Measurements from ENCODE around the gene PAX5. TPM values are rescaled to one million over a fixed set of nuclear protein-coding genes. Genes with fewer than 3 reads are reported as not detected.

PAX5 gene
- polyA plus RNA-seq, 3 donors = 0.03 to 0.15 TPM; not detected in 1

DNA sequence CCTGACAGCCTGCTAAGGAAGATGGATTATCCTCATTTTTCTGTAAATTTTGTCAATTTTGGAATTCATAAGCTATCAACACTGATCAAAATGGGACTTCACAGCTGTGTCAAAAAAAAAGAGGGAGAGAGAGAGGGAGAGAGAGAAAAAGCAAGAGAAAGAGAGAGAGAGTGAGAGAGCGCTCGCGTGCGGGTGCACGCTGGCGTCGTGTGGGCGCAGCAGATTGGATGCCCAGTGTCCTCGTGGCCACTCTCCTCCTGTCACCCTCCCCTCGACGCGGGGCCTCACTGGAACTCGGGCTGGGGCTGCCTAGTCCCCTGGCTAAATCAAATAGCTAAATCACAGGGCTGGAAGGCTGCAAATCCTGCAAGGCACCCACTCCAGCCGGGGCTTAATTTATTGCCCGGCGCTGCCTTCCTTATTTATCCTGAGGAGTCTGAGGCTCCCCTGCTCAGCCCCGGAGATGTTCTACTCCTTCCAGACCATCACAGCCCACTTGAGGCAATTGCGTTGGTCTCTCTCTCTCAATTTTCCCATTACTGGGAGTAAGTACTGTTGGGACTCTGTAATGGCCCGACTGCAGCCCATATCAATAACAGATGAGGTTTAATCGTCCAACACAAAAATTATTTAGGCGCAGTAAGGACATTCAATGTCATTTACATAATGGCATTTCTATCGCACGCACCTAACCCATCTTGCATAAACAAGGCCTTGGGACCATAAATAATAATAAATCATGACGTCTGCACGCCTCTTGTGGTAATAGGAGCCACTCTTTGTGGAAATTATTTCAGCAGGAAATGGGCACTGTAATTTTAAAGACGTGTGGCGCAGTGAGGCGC, 94.2 kb downstream of the PAX5 start:
- peaks cover 9 to 13% (median 13%) of the 10 kb centered on the region in 3 donors for H3K27me3 Mint-ChIP-seq (ENCODE audit: low read depth in 3 of 3)

DNA sequence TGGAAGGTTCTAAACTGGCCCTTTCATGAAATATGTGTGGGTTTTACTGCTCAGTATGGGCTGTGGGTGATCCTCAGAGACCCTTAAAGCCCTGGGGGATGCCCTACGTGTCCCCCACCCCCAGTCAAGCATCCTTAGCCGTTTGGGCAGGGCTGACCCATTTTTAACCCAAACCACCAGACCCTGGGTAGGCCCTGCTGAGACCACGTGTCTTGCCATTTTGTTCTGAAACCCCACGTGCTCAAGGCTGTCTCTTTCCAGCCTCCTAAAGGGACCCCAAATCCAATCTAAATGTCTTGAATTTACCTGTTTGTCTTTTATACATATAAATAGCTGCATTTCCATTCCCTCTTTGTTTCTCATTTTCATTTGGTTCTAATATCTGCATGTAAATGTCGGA, 94.9 kb downstream of the PAX5 start:
- H3K4me2 ChIP-seq (replicated peaks; ENCODE audit: extremely low read depth, low read length, poor library complexity, severe bottlenecking) = no peak overlapping the region
- no peaks in the 10 kb centered on the region for H3K4me1 Mint-ChIP-seq
- H3K27ac Mint-ChIP-seq = no peak overlapping the region
- TF ChIP-seq, protein P1, sequence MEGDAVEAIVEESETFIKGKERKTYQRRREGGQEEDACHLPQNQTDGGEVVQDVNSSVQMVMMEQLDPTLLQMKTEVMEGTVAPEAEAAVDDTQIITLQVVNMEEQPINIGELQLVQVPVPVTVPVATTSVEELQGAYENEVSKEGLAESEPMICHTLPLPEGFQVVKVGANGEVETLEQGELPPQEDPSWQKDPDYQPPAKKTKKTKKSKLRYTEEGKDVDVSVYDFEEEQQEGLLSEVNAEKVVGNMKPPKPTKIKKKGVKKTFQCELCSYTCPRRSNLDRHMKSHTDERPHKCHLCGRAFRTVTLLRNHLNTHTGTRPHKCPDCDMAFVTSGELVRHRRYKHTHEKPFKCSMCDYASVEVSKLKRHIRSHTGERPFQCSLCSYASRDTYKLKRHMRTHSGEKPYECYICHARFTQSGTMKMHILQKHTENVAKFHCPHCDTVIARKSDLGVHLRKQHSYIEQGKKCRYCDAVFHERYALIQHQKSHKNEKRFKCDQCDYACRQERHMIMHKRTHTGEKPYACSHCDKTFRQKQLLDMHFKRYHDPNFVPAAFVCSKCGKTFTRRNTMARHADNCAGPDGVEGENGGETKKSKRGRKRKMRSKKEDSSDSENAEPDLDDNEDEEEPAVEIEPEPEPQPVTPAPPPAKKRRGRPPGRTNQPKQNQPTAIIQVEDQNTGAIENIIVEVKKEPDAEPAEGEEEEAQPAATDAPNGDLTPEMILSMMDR (IDR thresholded peaks at IDR 0.05) = no peak
- H3K27ac ChIP-seq (ENCODE audit: low read depth in 1 of 2, low read length in 2 of 2) = no peak overlapping the region
- H3K9ac ChIP-seq (ENCODE audit: insufficient read depth, low read length, poor library complexity, severe bottlenecking) = no peak overlapping the region
- H3K9me3 ChIP-seq (replicated peaks in 1 of 2; ENCODE audit: control insufficient read depth in 1 of 2, insufficient read depth in 1 of 2, low read length in 2 of 2) = no peaks in the 10 kb centered on the region
- no peaks in the 10 kb centered on the region for H3K36me3 ChIP-seq (replicated peaks in 1 of 2; ENCODE audit: control insufficient read depth in 1 of 2, insufficient read depth in 2 of 2, low read length in 2 of 2)
- no peak overlapping the region for H2AFZ ChIP-seq (ENCODE audit: insufficient read depth, low read depth, low read length, poor library complexity, severe bottlenecking)
- no peaks in the 10 kb centered on the region for H3K36me3 Mint-ChIP-seq
- peaks cover 0 to 3% (median 0%) of the 10 kb centered on the region in 7 donors for H3K9me3 Mint-ChIP-seq
- H3K4me1 ChIP-seq (ENCODE audit: control insufficient read depth in 1 of 2, insufficient read depth in 2 of 2, low read length in 2 of 2) = no peaks in the 10 kb centered on the region
- peaks cover 0 to 4% of the 10 kb centered on the region in 2 donors for H3K27me3 ChIP-seq (ENCODE audit: control insufficient read depth in 2 of 2, insufficient read depth in 2 of 2, low read length in 2 of 2)
- no peak for DNase-seq
- H3K4me3 ChIP-seq (replicated peaks in 1 of 3; ENCODE audit: low read depth in 2 of 3, low read length in 3 of 3) = no peak overlapping the region
- 63% methylated on average over 2 of the region's 5 CpGs for WGBS (ENCODE audit: insufficient coverage)
- H4K20me1 ChIP-seq (ENCODE audit: insufficient read depth, low read length) = no peaks in the 10 kb centered on the region
- H3K79me2 ChIP-seq (ENCODE audit: insufficient read depth, low read length) = no peaks in the 10 kb centered on the region
- no peak overlapping the region for H3K4me3 Mint-ChIP-seq
- H3K27me3 Mint-ChIP-seq (ENCODE audit: low read depth in 3 of 3) = peaks cover 9 to 13% (median 13%) of the 10 kb centered on the region in 3 donors
- intact Hi-C loops (cut with micrococcal nuclease) = no loop called here

More for the DNA sequence above, 94.2 kb downstream of the PAX5 start:
- no peaks in the 10 kb centered on the region for H3K79me2 ChIP-seq (ENCODE audit: insufficient read depth, low read length)
- H3K4me1 ChIP-seq (ENCODE audit: control insufficient read depth in 1 of 2, insufficient read depth in 2 of 2, low read length in 2 of 2) = no peaks in the 10 kb centered on the region
- no peak for DNase-seq
- peak overlapping the region in 1 of 2 donors; percentile 3 for H3K4me3 Mint-ChIP-seq
- H2AFZ ChIP-seq (ENCODE audit: insufficient read depth, low read depth, low read length, poor library complexity, severe bottlenecking) = no peak overlapping the region
- peaks cover 0 to 4% of the 10 kb centered on the region in 2 donors for H3K27me3 ChIP-seq (ENCODE audit: control insufficient read depth in 2 of 2, insufficient read depth in 2 of 2, low read length in 2 of 2)
- WGBS (ENCODE audit: insufficient coverage) = 83% methylated on average over 14 of the region's 28 CpGs
- H3K9me3 ChIP-seq (replicated peaks in 1 of 2; ENCODE audit: control insufficient read depth in 1 of 2, insufficient read depth in 1 of 2, low read length in 2 of 2) = no peaks in the 10 kb centered on the region
- H3K9me3 Mint-ChIP-seq = peaks cover 0 to 3% (median 0%) of the 10 kb centered on the region in 7 donors
- TF ChIP-seq, protein P1 (IDR thresholded peaks at IDR 0.05) = no peak
- intact Hi-C loops (cut with micrococcal nuclease) = no loop called here
- no peaks in the 10 kb centered on the region for H3K36me3 Mint-ChIP-seq
- H3K27ac ChIP-seq (ENCODE audit: low read depth in 1 of 2, low read length in 2 of 2) = no peak overlapping the region
- H3K4me1 Mint-ChIP-seq = no peaks in the 10 kb centered on the region
- no peaks in the 10 kb centered on the region for H4K20me1 ChIP-seq (ENCODE audit: insufficient read depth, low read length)
- no peak overlapping the region for H3K27ac Mint-ChIP-seq
- no peak overlapping the region for H3K4me3 ChIP-seq (replicated peaks in 1 of 3; ENCODE audit: low read depth in 2 of 3, low read length in 3 of 3)
- no peak overlapping the region for H3K9ac ChIP-seq (ENCODE audit: insufficient read depth, low read length, poor library complexity, severe bottlenecking)
- H3K36me3 ChIP-seq (replicated peaks in 1 of 2; ENCODE audit: control insufficient read depth in 1 of 2, insufficient read depth in 2 of 2, low read length in 2 of 2) = no peaks in the 10 kb centered on the region
- H3K4me2 ChIP-seq (replicated peaks; ENCODE audit: extremely low read depth, low read length, poor library complexity, severe bottlenecking) = no peak overlapping the region
